Activated naive CD4-positive, alpha-beta T cell treated with anti-CD3 and anti-CD28 coated beads, Interleukin-2, amount 50 U/mL, for 24 hours (primary cell): ENCODE data around the gene CBX4.
A peak's percentile ranks its signal among the peaks of the same experiment; 100 is the strongest.
"Not testable (repeated sequence)": the region's sequence is repeated elsewhere in the genome, so short reads cannot be mapped to it uniquely, and the experiment has no call there.

Source experiments
- H3K27ac Mint-ChIP-seq: one replicate; pipeline ENCODE4 v1.8.0; 2021; ENCODE audit warnings: mild to moderate bottlenecking, mixed read lengths
- H3K27me3 Mint-ChIP-seq: one replicate; pipeline ENCODE4 v1.8.0; 2021; ENCODE audit warnings: mixed read lengths
- H3K36me3 Mint-ChIP-seq: one replicate; pipeline ENCODE4 v1.8.0; 2021; ENCODE audit warnings: mixed read lengths
- H3K4me1 Mint-ChIP-seq: one replicate; pipeline ENCODE4 v1.8.0; 2021; ENCODE audit warnings: mixed read lengths
- H3K4me3 Mint-ChIP-seq: one replicate; pipeline ENCODE4 v1.8.0; 2021; ENCODE audit warnings: mild to moderate bottlenecking, mixed read lengths
- H3K9me3 Mint-ChIP-seq: one replicate; pipeline ENCODE4 v1.8.0; 2021; ENCODE audit warnings: mixed read lengths

CBX4 gene

DNA sequence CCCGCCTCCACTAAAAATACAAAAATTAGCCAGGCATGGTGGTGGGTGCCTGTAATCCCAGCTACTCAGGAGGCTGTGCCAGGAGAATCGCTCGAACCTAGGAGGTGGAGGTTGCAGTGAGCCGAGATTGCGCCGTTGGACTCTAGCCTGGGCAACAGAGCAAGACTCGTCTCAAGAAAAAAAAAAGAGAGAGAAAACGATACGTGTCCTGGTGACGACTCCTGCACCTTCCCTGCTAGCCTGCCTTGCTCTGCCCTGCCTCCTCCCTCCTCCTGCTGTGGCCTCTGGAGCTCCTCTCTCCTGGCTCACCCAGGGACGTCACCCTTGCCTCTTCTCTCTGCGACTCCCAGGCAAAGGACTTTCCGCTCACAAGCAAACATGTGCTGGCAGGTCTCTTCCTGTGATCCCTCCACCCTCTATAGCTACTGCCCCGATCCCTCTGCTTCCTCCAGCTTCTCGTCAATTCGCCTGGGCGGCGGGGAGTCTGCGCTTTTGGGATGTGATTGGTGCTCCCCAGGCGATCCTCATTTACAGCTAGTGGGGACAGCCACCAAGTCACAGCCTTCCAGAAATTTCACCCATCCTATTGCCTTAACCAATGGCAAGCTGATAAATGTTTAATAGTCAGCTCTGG lies 25.5 kb upstream of the CBX4 start:
- Mint-ChIP-seq H3K27me3 (peaks cover 8% of the 10 kb centered on the region), H3K27ac (no peak overlapping the region), H3K9me3 (no peaks in the 10 kb centered on the region), H3K4me3 (no peak overlapping the region), H3K4me1 (peaks cover 4% of the 10 kb centered on the region), H3K36me3 (no peaks in the 10 kb centered on the region)

GRCh38 chr17:79864147-79864546 lies 24.9 kb upstream of the CBX4 start:
- Mint-ChIP-seq H3K4me3 (no peak overlapping the region), H3K27me3 (peaks cover 8% of the 10 kb centered on the region), H3K27ac (no peak overlapping the region), H3K36me3 (no peaks in the 10 kb centered on the region), H3K4me1 (peaks cover 4% of the 10 kb centered on the region), H3K9me3 (no peaks in the 10 kb centered on the region)

- Mint-ChIP-seq H3K4me3 (no peak overlapping the region), H3K36me3 (no peaks in the 10 kb centered on the region), H3K27ac (no peak overlapping the region), H3K9me3 (no peaks in the 10 kb centered on the region), H3K4me1 (peaks cover 4% of the 10 kb centered on the region), H3K27me3 (peaks cover 8% of the 10 kb centered on the region)
Measured at GRCh38 chr17:79862771-79863440, 23.7 kb upstream of the CBX4 start.

- Mint-ChIP-seq H3K4me1 (peaks cover under 1% of the 10 kb centered on the region), H3K27ac (no peak overlapping the region), H3K36me3 (no peaks in the 10 kb centered on the region), H3K9me3 (no peaks in the 10 kb centered on the region), H3K27me3 (peaks cover 8% of the 10 kb centered on the region), H3K4me3 (no peak overlapping the region)
Measured at GRCh38 chr17:79862238-79862637, 23.0 kb upstream of the CBX4 start.

- H3K4me3 Mint-ChIP-seq = no peak overlapping the region
- H3K4me1 Mint-ChIP-seq = no peaks in the 10 kb centered on the region
- H3K9me3 Mint-ChIP-seq = no peaks in the 10 kb centered on the region
- peaks cover 8% of the 10 kb centered on the region for H3K27me3 Mint-ChIP-seq
- H3K27ac Mint-ChIP-seq = no peak overlapping the region
- H3K36me3 Mint-ChIP-seq = no peaks in the 10 kb centered on the region
Measured at GRCh38 chr17:79861413-79862216, 22.4 kb upstream of the CBX4 start.

GRCh38 chr17:79859676-79860615 lies 20.7 kb upstream of the CBX4 start:
- no peaks in the 10 kb centered on the region for H3K36me3 Mint-ChIP-seq
- H3K27me3 Mint-ChIP-seq = peaks cover 7% of the 10 kb centered on the region
- H3K4me3 Mint-ChIP-seq = no peak overlapping the region
- no peaks in the 10 kb centered on the region for H3K9me3 Mint-ChIP-seq
- no peak overlapping the region for H3K27ac Mint-ChIP-seq
- no peaks in the 10 kb centered on the region for H3K4me1 Mint-ChIP-seq

DNA sequence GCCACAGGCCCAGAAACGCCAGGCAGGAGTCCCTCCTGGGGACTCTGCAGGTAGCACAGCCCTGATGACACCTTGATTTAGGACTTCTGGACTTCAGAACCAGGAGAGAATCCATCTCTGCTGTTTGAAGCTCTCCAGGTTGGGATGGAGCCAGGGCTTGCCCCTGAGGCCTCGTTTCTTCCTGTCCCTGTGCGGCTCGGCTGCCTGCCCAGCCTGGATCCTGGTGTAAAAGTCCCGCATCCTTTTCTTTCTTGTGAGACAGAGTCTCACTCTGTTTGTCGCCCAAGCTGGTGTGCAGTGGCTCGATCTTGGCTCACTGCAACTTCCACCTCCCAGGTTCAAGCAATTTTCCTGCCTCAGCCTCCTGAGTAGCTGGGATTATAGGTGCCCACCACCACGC lies 17.9 kb upstream of the CBX4 start:
- Mint-ChIP-seq H3K4me1 (peaks cover 5% of the 10 kb centered on the region), H3K36me3 (no peaks in the 10 kb centered on the region), H3K27me3 (no peaks in the 10 kb centered on the region), H3K27ac (no peak overlapping the region), H3K4me3 (no peak overlapping the region), H3K9me3 (no peaks in the 10 kb centered on the region)

DNA sequence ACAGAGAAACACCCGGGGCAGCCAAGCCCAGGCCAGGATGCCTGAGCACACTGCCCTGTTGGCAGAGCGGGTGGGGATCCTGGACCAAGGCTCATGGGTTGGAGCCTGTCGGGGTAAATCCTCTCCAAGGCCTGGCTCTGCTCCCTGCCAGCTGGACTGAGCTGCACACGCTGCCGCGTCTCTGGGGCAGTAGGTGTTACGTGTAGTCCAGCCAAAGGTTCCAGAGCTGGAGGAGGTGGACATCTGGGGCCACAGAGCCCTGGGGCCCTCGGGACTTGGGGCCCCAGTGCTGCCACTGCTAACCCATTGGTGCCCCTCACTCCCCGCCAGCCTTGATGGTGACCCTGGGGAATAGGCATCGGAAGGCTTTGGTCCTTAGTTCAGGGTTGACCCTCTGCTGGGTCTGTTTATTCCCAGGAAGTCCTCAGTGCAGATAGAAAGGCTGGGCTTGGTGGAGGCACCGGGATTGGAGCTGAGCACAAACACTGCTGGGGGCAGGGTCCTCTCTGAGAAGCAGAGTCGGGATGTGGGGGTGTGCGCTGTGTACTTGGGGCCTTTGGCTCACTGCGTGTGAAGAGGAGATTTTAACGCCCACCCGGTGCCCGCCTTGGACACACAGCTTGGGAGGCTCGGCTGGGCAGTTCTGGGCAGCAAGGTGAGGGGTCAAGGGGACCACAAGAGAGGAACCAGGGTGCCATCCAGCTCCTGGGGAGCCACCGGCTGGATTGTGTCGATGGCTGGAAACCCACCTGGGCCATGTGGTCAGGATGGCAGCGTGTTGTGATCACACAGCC lies 16.3 kb upstream of the CBX4 start:
- H3K27me3 Mint-ChIP-seq = peaks cover 1% of the 10 kb centered on the region
- H3K4me1 Mint-ChIP-seq = peaks cover 7% of the 10 kb centered on the region
- no peak overlapping the region for H3K4me3 Mint-ChIP-seq
- no peaks in the 10 kb centered on the region for H3K36me3 Mint-ChIP-seq
- no peaks in the 10 kb centered on the region for H3K9me3 Mint-ChIP-seq
- peak overlapping the region; percentile 62 for H3K27ac Mint-ChIP-seq

DNA sequence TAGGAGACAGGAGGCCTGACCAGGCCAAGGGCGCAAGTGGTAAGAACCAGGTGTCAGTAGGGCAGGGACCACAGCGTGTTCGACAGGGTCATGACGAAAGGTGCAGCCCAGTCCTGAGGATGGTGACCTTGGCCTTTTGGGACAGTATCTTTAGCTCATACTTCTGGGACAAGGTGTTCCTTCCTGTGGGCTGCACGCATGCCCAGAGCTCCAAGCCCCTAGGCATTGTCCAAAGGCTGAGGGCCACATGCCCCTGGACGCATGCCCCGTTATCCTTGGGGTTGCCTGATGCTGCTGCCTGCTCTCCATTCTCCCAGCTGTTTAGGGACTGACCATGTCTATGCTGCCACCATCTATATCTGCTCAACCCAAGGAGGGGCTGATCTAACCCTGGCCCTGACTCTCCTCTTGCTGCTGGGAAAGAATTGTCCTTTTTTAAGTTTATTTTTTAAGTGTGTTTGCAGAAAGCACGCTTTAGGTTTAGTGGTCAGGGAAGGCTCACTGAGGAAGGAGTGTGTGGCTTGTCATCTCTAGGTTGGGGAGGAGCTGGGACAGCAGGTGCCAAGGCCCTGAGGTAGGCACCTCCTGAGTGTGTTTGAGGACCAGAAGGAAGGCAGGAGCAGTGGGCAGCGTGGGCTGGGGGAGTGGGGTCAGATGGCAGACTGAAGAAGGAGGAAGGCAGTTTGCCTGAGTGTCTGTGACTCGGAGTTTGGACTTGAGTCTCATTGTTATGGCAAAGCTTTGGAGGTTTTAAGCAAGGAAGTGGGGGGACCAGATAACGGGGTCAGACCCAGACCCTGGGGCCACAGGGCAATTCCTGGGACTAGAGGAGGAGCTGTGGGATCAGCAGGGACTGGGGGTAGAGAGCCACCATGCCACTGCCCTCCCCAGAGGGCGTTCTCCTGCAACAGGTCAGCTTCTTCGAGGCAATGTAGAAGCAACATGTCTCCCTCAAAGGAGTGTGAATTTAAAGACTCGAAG lies 15.1 kb upstream of the CBX4 start:
- Mint-ChIP-seq H3K27me3 (peaks cover 1% of the 10 kb centered on the region), H3K27ac (peak overlapping the region; percentile 4)

GRCh38 chr17:79853168-79853567 lies 13.9 kb upstream of the CBX4 start:
- H3K27me3 Mint-ChIP-seq, H3K9me3 Mint-ChIP-seq, H3K36me3 Mint-ChIP-seq, H3K4me3 Mint-ChIP-seq, H3K27ac Mint-ChIP-seq, H3K4me1 Mint-ChIP-seq: not testable (repeated sequence)

More for the DNA sequence above, 15.1 kb upstream of the CBX4 start:
- Mint-ChIP-seq H3K4me3 (no peak overlapping the region), H3K36me3 (no peaks in the 10 kb centered on the region), H3K4me1 (peaks cover 9% of the 10 kb centered on the region), H3K9me3 (no peaks in the 10 kb centered on the region)

GRCh38 chr17:79852748-79853147 lies 13.5 kb upstream of the CBX4 start:
- Mint-ChIP-seq H3K27me3 (peaks cover 4% of the 10 kb centered on the region), H3K36me3 (no peaks in the 10 kb centered on the region), H3K27ac (no peak overlapping the region), H3K9me3 (no peaks in the 10 kb centered on the region), H3K4me1 (peaks cover 9% of the 10 kb centered on the region), H3K4me3 (peak overlapping the region; percentile 23)

DNA sequence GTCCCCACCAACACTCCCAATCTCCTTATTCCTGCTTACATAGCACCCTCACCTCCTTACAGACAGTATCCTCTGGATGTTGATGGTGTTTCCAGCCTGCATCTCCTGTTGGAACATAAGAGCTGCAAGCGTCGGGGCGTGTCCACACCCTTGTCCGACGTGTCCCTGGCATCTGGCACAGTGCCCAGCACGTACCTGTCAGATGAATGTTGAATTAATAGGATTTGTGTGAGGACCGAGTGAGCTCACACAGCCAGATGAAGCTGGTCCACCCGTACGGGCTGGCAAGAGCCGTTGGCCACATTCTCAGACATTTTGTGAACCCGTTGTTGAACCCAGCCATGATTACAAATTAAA lies 12.2 kb upstream of the CBX4 start:
- H3K4me1 Mint-ChIP-seq = peaks cover 9% of the 10 kb centered on the region
- H3K27me3 Mint-ChIP-seq = peaks cover 4% of the 10 kb centered on the region
- no peaks in the 10 kb centered on the region for H3K36me3 Mint-ChIP-seq
- H3K9me3 Mint-ChIP-seq = no peaks in the 10 kb centered on the region
- no peak overlapping the region for H3K4me3 Mint-ChIP-seq
- no peak overlapping the region for H3K27ac Mint-ChIP-seq

DNA sequence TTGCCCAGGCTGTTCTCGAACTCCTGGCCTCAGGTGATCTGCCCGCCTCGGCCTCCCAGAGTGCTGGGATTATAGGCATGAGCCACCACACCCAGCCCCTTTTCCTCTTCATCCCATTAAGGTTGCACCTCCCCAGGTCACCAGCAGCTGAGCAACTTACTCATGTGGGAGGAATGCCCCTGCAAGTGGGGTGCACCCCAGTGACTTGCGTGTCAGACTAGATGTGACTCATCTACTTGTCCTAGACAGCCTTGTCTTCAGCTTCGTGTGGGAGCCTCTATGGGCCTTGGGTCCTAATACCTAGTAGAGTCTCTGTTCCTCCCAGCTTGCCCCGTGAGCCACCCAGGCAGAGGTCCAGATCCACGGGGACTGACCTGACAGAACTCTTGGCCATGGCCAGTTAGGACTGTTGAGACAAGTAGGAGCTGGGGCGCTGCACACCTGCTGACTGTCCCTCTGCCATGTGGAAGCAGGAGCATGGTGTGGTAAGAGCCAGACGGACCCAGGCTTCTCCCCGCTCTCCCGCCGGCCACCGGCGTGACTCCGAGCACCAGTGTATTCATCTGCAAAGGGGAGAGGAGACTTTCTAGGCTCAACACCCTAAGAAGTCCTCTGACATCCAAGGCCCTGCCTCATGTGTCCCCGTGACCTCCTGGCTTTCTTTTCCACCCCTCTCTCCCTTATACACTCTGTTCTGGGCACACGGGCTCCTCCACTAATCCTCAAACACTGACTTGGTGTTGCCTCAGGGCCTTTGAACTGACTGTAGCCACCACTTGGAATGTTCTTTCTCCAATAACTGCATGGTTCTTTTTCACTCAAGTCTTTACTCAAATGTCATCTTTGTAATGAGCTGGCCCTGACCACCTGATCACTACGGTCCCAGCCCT lies 11.6 kb upstream of the CBX4 start:
- H3K27me3 Mint-ChIP-seq = peaks cover 6% of the 10 kb centered on the region

More for the DNA sequence above, 11.6 kb upstream of the CBX4 start:
- H3K9me3 Mint-ChIP-seq = no peaks in the 10 kb centered on the region
- no peaks in the 10 kb centered on the region for H3K36me3 Mint-ChIP-seq
- H3K27ac Mint-ChIP-seq = peak overlapping the region; percentile 10
- no peak overlapping the region for H3K4me3 Mint-ChIP-seq
- peaks cover 9% of the 10 kb centered on the region for H3K4me1 Mint-ChIP-seq
